OCI-LY7 (cell line): ENCODE results near the gene TGFBR1.

Experiments
- CTCF ChIP-seq: fragments of 200-600 bp; sonication (generic); conservative IDR thresholded peaks from 2 replicates; pipeline ENCODE4 v1.5.1; 2014; ENCODE audit warnings: mild to moderate bottlenecking, antibody characterized with exemption, low read length, moderate library complexity, mixed read lengths
- EZH2phosphoT487 ChIP-seq: fragments of 200-600 bp; sonication (generic); IDR thresholded peaks from 2 replicates; pipeline ENCODE4 v1.6.1; 2018; ENCODE audit warnings: low read depth, borderline replicate concordance, mild to moderate bottlenecking, mixed run types, antibody characterized with exemption, low read length, moderate library complexity, mixed read lengths

DNA sequence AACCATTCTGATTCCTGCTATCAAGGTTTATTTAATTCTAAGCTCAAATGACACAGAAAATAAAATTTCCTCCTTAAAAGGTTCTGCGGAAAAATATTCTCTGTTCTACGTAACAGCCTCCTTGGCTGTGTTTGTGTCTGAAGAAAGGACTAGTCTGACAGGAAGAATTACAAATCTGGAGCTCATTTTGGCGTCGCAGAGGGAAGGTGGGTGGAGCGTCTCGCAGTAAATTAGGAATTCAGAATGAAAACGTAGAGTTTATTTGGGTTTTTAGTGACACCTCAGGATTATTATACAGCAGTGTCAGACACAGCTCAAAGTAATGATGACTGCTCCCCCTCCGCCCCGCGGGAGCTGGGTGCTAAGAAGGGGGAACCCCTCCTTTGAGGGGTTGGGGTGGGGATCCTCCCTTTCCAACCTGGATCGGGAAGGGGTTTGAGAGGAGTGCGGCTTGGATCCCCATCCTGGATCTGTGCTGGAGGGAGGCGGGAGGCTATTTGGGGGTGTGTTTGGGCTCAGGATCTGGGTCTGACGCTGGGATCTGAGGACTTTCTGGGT is 933 bp upstream of the TGFBR1 start:
- no peak for TF ChIP-seq CTCF
- TF ChIP-seq EZH2phosphoT487: no peak
